A172 (cell line): ENCODE measurements around the gene PSME3IP1. TPM values are rescaled to one million over a fixed set of nuclear protein-coding genes. Genes with fewer than 3 reads are reported as not detected.
"Not testable (repeated sequence)": the region's sequence is repeated elsewhere in the genome, so short reads cannot be mapped to it uniquely, and the experiment has no call there.

Experiments used
- DNase-seq: peaks from one replicate; pipeline ENCODE4 v3.0.0-alpha.2; 2015; ENCODE audit warnings: low spot score
- total RNA-seq: library from RNA; depleted of rRNA; stranded (reverse); fragments of >200 nt; shearing (Covaris generic); gene quantifications from 2 replicates; pipeline ENCODE4 v1.2.3, GENCODE V29; 2014

PSME3IP1 gene
- total RNA-seq, 1 experiment from 2014 or later = 232 TPM

GRCh38 chr16:57125969-57126368 lies 59.9 kb downstream of the PSME3IP1 start:
- DNase-seq = no peak

GRCh38 chr16:57125376-57125775 lies 60.5 kb downstream of the PSME3IP1 start:
- no peak for DNase-seq

GRCh38 chr16:57123974-57124674 lies 61.7 kb downstream of the PSME3IP1 start:
- DNase-seq = peak; percentile 79

GRCh38 chr16:57123216-57123973 lies 62.4 kb downstream of the PSME3IP1 start:
- DNase-seq = peak; percentile 71

- DNase-seq = peak; percentile 73
These were observed 67.3 kb downstream of the PSME3IP1 start for GRCh38 chr16:57118461-57119084.

GRCh38 chr16:57115514-57116182 lies 70.2 kb downstream of the PSME3IP1 start:
- peak; percentile 66 for DNase-seq

GRCh38 chr16:57115168-57115513 lies 70.7 kb downstream of the PSME3IP1 start:
- DNase-seq = peak; percentile 71

- no peak for DNase-seq
These were observed 72.2 kb downstream of the PSME3IP1 start for GRCh38 chr16:57113664-57114063.

- peak; percentile 41 for DNase-seq
These were observed 72.8 kb downstream of the PSME3IP1 start for GRCh38 chr16:57113042-57113453.

- no peak for DNase-seq
These were observed 73.3 kb downstream of the PSME3IP1 start for GRCh38 chr16:57112403-57113041.

- no peak for DNase-seq
These were observed 74.4 kb downstream of the PSME3IP1 start for GRCh38 chr16:57111420-57111819.

- no peak for DNase-seq
These were observed 74.9 kb downstream of the PSME3IP1 start for GRCh38 chr16:57110937-57111336.

- DNase-seq = not testable (repeated sequence)
These were observed 76.4 kb downstream of the PSME3IP1 start for GRCh38 chr16:57109259-57110105.

GRCh38 chr16:57108432-57108831 lies 77.4 kb downstream of the PSME3IP1 start:
- DNase-seq = no peak

GRCh38 chr16:57107321-57107922 lies 78.4 kb downstream of the PSME3IP1 start:
- DNase-seq = no peak

- peak; percentile 33 for DNase-seq
These were observed 79.1 kb downstream of the PSME3IP1 start for GRCh38 chr16:57106767-57107166.

- no peak for DNase-seq
These were observed 80.7 kb downstream of the PSME3IP1 start for GRCh38 chr16:57105184-57105583.

- DNase-seq = no peak
These were observed 81.1 kb downstream of the PSME3IP1 start for GRCh38 chr16:57104706-57105105.

- no peak for DNase-seq
These were observed 82.7 kb downstream of the PSME3IP1 start for GRCh38 chr16:57102888-57103851.
